H1 (cell line): ENCODE measurements around the gene KHSRP. TPM values are rescaled to one million over a fixed set of nuclear protein-coding genes. Genes with fewer than 3 reads are reported as not detected.

Source experiments
- CTCF ChIA-PET: fragments of 300-600 bp; sonication (Branson Sonifier 250); formaldehyde crosslinking; loops from one replicate; lab custom pipeline; 2021; ENCODE audit not compliant: partially characterized antibody; lab: Charles Lee
- POLR2A ChIA-PET: fragments of 300-600 bp; sonication (Branson Sonifier 250); formaldehyde crosslinking; loops from one replicate; lab custom pipeline; 2021; ENCODE audit warnings: inconsistent platforms; ENCODE audit not compliant: partially characterized antibody; lab: Charles Lee
- DNase-seq, 2 experiments: peaks; one replicate each; pipeline versions ENCODE4 v3.0.0 to v3.0.0-alpha.2; 2010 to 2022; ENCODE audit warnings: low spot score in 2 of 2, low read depth in 1 of 2, mixed read lengths in 1 of 2
- FAIRE-seq: peaks from 2 replicates; lab custom pipeline; 2011; peaks lifted over from hg19 to GRCh38; lab: Jason Lieb, UNC
- H2AFZ ChIP-seq: 2 replicates; pipeline ENCODE4 v1.8.1; 2012; ENCODE audit warnings: low read length, inconsistent platforms
- H2AK5ac ChIP-seq: 2 replicates; pipeline ENCODE4 v1.6.1; 2013; ENCODE audit warnings: low read depth, low read length
- H2BK120ac ChIP-seq: replicated peaks from 2 replicates; pipeline ENCODE3; 2013; ENCODE audit warnings: low read depth, low read length, inconsistent platforms
- H2BK12ac ChIP-seq: 2 replicates; pipeline ENCODE4 v1.6.1; 2013; ENCODE audit warnings: low read depth, low read length
- H2BK15ac ChIP-seq: 2 replicates; pipeline ENCODE4 v1.6.1; 2013; ENCODE audit warnings: low read length
- H2BK20ac ChIP-seq: 2 replicates; pipeline ENCODE4 v1.6.1; 2013; ENCODE audit warnings: low read length
- H2BK5ac ChIP-seq: 2 replicates; pipeline ENCODE4 v1.6.1; 2013; ENCODE audit warnings: low read depth, low read length
- H3K14ac ChIP-seq: 2 replicates; pipeline ENCODE4 v1.6.1; 2013; ENCODE audit warnings: inconsistent platforms; ENCODE audit not compliant: insufficient read length
- H3K18ac ChIP-seq: 2 replicates; pipeline ENCODE4 v1.6.1; 2013; ENCODE audit warnings: low read length; ENCODE audit errors: extremely low read depth
- H3K23ac ChIP-seq: 2 replicates; pipeline ENCODE4 v1.6.1; 2013; ENCODE audit warnings: inconsistent platforms; ENCODE audit not compliant: insufficient read length
- H3K23me2 ChIP-seq: 2 replicates; pipeline ENCODE4 v1.6.1; 2013; ENCODE audit warnings: low read depth, low read length
- H3K27ac ChIP-seq: 2 replicates; pipeline ENCODE4 v1.6.1; 2011; ENCODE audit warnings: low read depth, low read length, inconsistent platforms
- H3K27me3 ChIP-seq, 4 experiments: replicated peaks in 1 of 4; 1 replicate in 1 of 4; 2 replicates in 3 of 4; pipeline versions ENCODE4 v1.6.1 to v1.8.1; 2011 to 2013; ENCODE audit warnings: low read length in 3 of 4, mild to moderate bottlenecking in 3 of 4, inconsistent platforms in 2 of 4, mixed read lengths in 2 of 4, moderate library complexity in 1 of 4; ENCODE audit not compliant: control insufficient read depth in 3 of 4, insufficient read depth in 3 of 4; ENCODE audit errors: extremely low read depth in 1 of 4
- H3K36me3 ChIP-seq, 4 experiments: 2 replicates each; pipeline versions ENCODE4 v1.6.1 to v1.8.1; 2011 to 2013; ENCODE audit warnings: mild to moderate bottlenecking in 4 of 4, low read length in 3 of 4, moderate library complexity in 2 of 4, control low read depth in 1 of 4, inconsistent platforms in 1 of 4; ENCODE audit not compliant: insufficient read depth in 4 of 4, control insufficient read depth in 2 of 4
- H3K4ac ChIP-seq: replicated peaks from 2 replicates; pipeline ENCODE3; 2013; ENCODE audit warnings: low read length, low read depth, mixed read lengths, inconsistent platforms; ENCODE audit not compliant: insufficient read length
- H3K4me1 ChIP-seq, 4 experiments: replicated peaks in 1 of 4; 1 replicate in 1 of 4; 2 replicates in 3 of 4; pipeline versions ENCODE4 v1.6.1 to v1.8.1; 2011 to 2013; ENCODE audit warnings: low read length in 3 of 4, inconsistent platforms in 2 of 4, mixed read lengths in 1 of 4; ENCODE audit not compliant: insufficient read depth in 4 of 4, control insufficient read depth in 3 of 4
- H3K4me2 ChIP-seq, 2 experiments: 2 replicates each; pipeline versions ENCODE4 v1.6.1 to v1.8.1; 2011 to 2013; ENCODE audit warnings: low read depth in 2 of 2, low read length in 2 of 2, control low read depth in 1 of 2, inconsistent platforms in 1 of 2, mild to moderate bottlenecking in 1 of 2; ENCODE audit not compliant: insufficient read depth in 1 of 2
- H3K4me3 ChIP-seq, 4 experiments: fragments of 200-600, 300-600 bp in 1 of 4; sonication (generic), shearing (Covaris generic), sonication (Bioruptor Twin) in 1 of 4; 2 replicates each; pipeline versions ENCODE4 v1.5.1 to v1.8.1; 2011 to 2016; ENCODE audit warnings: low read length in 4 of 4, low read depth in 3 of 4, control low read depth in 2 of 4, inconsistent platforms in 2 of 4, mild to moderate bottlenecking in 2 of 4, mixed read lengths in 1 of 4, moderate library complexity in 1 of 4; ENCODE audit not compliant: insufficient read depth in 2 of 4; ENCODE audit errors: extremely low read depth in 1 of 4
- H3K56ac ChIP-seq: replicated peaks from 2 replicates; pipeline ENCODE3; 2013; ENCODE audit warnings: low read depth, mild to moderate bottlenecking, mixed read lengths, low read length, inconsistent platforms; ENCODE audit not compliant: insufficient read length
- H3K79me1 ChIP-seq: 2 replicates; pipeline ENCODE4 v1.6.1; 2013; ENCODE audit warnings: low read depth, low read length, control low read depth
- H3K79me2 ChIP-seq, 2 experiments: 2 replicates each; pipeline versions ENCODE4 v1.6.1 to v1.8.1; 2012 to 2013; ENCODE audit warnings: low read length in 2 of 2, mild to moderate bottlenecking in 2 of 2, inconsistent platforms in 1 of 2; ENCODE audit not compliant: insufficient read depth in 2 of 2, control insufficient read depth in 1 of 2
- H3K9ac ChIP-seq, 4 experiments: replicated peaks in 1 of 4; 1 replicate in 1 of 4; 2 replicates in 3 of 4; pipeline versions ENCODE4 v1.6.1 to v1.8.1; 2011 to 2013; ENCODE audit warnings: low read depth in 3 of 4, low read length in 3 of 4, control low read depth in 2 of 4, mild to moderate bottlenecking in 2 of 4, moderate library complexity in 2 of 4, inconsistent platforms in 1 of 4; ENCODE audit errors: extremely low read depth in 1 of 4
- H3K9me3 ChIP-seq, 2 experiments: 2 replicates each; pipeline versions ENCODE4 v1.6.1 to v1.8.1; 2012 to 2013; ENCODE audit warnings: mild to moderate bottlenecking in 2 of 2, moderate library complexity in 2 of 2, control low read depth in 1 of 2, inconsistent platforms in 1 of 2, low read depth in 1 of 2, low read length in 1 of 2, mixed read lengths in 1 of 2; ENCODE audit not compliant: insufficient read depth in 2 of 2
- H4K20me1 ChIP-seq, 2 experiments: replicated peaks in 1 of 2; 2 replicates each; pipeline versions ENCODE3 to v1.8.1; 2011 to 2013; ENCODE audit warnings: inconsistent platforms in 2 of 2, low read length in 2 of 2, mild to moderate bottlenecking in 1 of 2; ENCODE audit not compliant: insufficient read depth in 2 of 2, control insufficient read depth in 1 of 2
- H4K5ac ChIP-seq: 2 replicates; pipeline ENCODE4 v1.6.1; 2013; ENCODE audit warnings: low read length, low read depth, mixed read lengths, inconsistent platforms; ENCODE audit not compliant: insufficient read length
- H4K8ac ChIP-seq: 2 replicates; pipeline ENCODE4 v1.8.0; 2013; ENCODE audit warnings: mild to moderate bottlenecking, moderate library complexity, low read length, inconsistent platforms; ENCODE audit not compliant: insufficient read depth; ENCODE audit errors: extremely low read depth
- H4K91ac ChIP-seq: replicated peaks from 2 replicates; pipeline ENCODE3; 2013; ENCODE audit warnings: low read length, mixed read lengths, inconsistent platforms; ENCODE audit not compliant: insufficient read length
- BACH1 ChIP-seq: IDR thresholded peaks from 2 replicates; pipeline ENCODE4 v1.6.1; 2012; ENCODE audit warnings: low read length, improper control_type of control experiment
- CHD1 ChIP-seq: IDR thresholded peaks from 2 replicates; pipeline ENCODE4 v1.6.1; 2012; ENCODE audit warnings: low read depth, low read length, improper control_type of control experiment
- MAFK ChIP-seq: IDR thresholded peaks from 2 replicates; pipeline ENCODE4 v1.6.1; 2012; ENCODE audit warnings: low read depth, mild to moderate bottlenecking, improper control_type of control experiment, low read length
- RFX5 ChIP-seq: IDR thresholded peaks from 2 replicates; pipeline ENCODE4 v1.6.1; 2011; ENCODE audit warnings: low read depth, low read length, improper control_type of control experiment, borderline replicate concordance
- WGBS, 2 experiments: shearing (Covaris generic) in 1 of 2; methylation state at CpG; one replicate each; pipeline versions ENCODE4 v1.1.6 to v1.1.7; 2013 to 2015; ENCODE audit warnings: low lambda C conversion rate in 2 of 2, mixed read lengths in 2 of 2, inconsistent platforms in 1 of 2, low coverage in 1 of 2, missing lambda C conversion rate in 1 of 2; ENCODE audit not compliant: insufficient replicate concordance in 2 of 2, insufficient coverage in 1 of 2, insufficient read length in 1 of 2; ENCODE audit errors: extremely low coverage in 1 of 2, missing lambda C conversion rate in 1 of 2; 5-methylcytosine and 5-hydroxymethylcytosine counted together
- polyA plus RNA-seq, 7 experiments: library from polyadenylated mRNA; depleted of rRNA in 3 of 7; stranded (reverse) in 5 of 7; unstranded in 2 of 7; fragments of >200 nt in 5 of 7; fragments of 200-250 nt in 2 of 7; gene quantifications; 1 replicate in 5 of 7; 2 replicates in 1 of 7; 4 replicates in 1 of 7; pipeline versions ENCODE4 v1.2.1 to v1.2.3, GENCODE V29; 2011 to 2013; ENCODE audit warnings: missing spikeins in 2 of 7, mixed read lengths in 2 of 7
- total RNA-seq: library from RNA; stranded (reverse); fragmentation: NEBNext Ultra II Directional; extraction: Animal tissue kit (Norgen Biotek cat#: 25700); gene quantifications from 2 replicates; pipeline ENCODE4 v1.2.1, GENCODE V29; 2021

The KHSRP gene
- total and polyA plus RNA-seq, 2 of the 8 experiments (the other 6 are each of a cell fraction or from before 2014, with no cell fraction given), result 143 to 573 TPM

DNA sequence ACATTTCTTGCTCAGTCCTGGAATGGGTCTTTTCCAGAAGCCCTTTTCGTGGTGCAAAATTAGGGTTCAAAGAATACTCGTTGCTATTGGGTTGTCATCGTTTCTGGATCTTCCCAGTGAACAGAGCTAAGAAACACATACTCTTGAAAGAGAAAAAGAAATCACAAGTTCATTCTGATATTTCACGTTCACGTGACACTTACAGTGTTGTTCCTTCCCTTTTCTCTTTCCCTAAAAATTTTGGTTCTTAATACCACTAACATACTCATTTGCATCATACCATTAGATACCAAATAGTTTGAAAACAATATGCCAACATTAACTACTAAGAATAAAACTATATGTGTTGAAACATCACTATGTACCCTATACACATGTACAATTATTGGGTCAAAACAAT lies 18.2 kb downstream of the KHSRP start:
- DNase-seq, result no peak
- 78% methylated on average over 5 of the region's 5 CpGs; no CpG with 5 or more reads in 1 of the 2 experiments for WGBS, 2 experiments
- Histone ChIP-seq H3K27me3 (no peaks in the 10 kb centered on the region), H4K8ac (no peak overlapping the region), H2BK5ac (no peak overlapping the region), H3K79me1 (no peaks in the 10 kb centered on the region), H2BK20ac (no peak overlapping the region), H3K9ac (no peak overlapping the region), H3K79me2 (no peaks in the 10 kb centered on the region), H3K9me3 (no peaks in the 10 kb centered on the region), H3K23me2 (no peaks in the 10 kb centered on the region), H2AFZ (no peak overlapping the region), H3K4me3 (no peak overlapping the region), H2AK5ac (no peak overlapping the region), H3K4ac (no peak overlapping the region), H4K20me1 (no peaks in the 10 kb centered on the region), H3K36me3 (no peaks in the 10 kb centered on the region), H3K4me1 (no peaks in the 10 kb centered on the region), H3K27ac (no peak overlapping the region), H2BK12ac (no peak overlapping the region), H3K4me2 (no peak overlapping the region), H3K18ac (no peak overlapping the region), H3K14ac (no peak overlapping the region), H4K91ac (no peak overlapping the region), H2BK15ac (no peak overlapping the region), H2BK120ac (no peak overlapping the region), H4K5ac (no peak overlapping the region), H3K56ac (no peak overlapping the region), H3K23ac (no peak overlapping the region)
- ChIA-PET POLR2A (no interaction called here), CTCF (interaction anchor here (0.6 kb wide), 3 partner anchors 32 to 242 kb away, joined by 3 read pairs; no protein-coding TSS in a partner anchor)
- no peak for FAIRE-seq
- TF ChIP-seq MAFK (no peak), CHD1 (no peak), BACH1 (no peak), RFX5 (no peak)
